GM12878 (cell line): ENCODE measurements around the gene UBASH3A.

Experiments
- ASH2L ChIP-seq: fragments of 300-600, 200-600 bp; sonication (generic); IDR thresholded peaks from 2 replicates; pipeline ENCODE4 v1.6.1; 2017; ENCODE audit warnings: low read depth, mild to moderate bottlenecking, borderline replicate concordance
- EZH2 ChIP-seq: IDR thresholded peaks from 2 replicates; pipeline ENCODE4 v1.6.1; 2012; ENCODE audit warnings: low read depth, mild to moderate bottlenecking, control low read depth, inconsistent platforms, low read length, borderline replicate concordance; ENCODE audit not compliant: control insufficient read depth
- ZSCAN29 ChIP-seq: fragments of 450-650 bp; IDR thresholded peaks from 2 replicates; pipeline ENCODE4 v1.6.1; 2017; ENCODE audit warnings: mild to moderate bottlenecking, moderate library complexity
- TF ChIP-seq, protein P1 (sequence below): fragments of 450-650 bp; IDR thresholded peaks from 2 replicates; pipeline ENCODE4 v1.6.1; 2014; ENCODE audit warnings: mild to moderate bottlenecking

DNA sequence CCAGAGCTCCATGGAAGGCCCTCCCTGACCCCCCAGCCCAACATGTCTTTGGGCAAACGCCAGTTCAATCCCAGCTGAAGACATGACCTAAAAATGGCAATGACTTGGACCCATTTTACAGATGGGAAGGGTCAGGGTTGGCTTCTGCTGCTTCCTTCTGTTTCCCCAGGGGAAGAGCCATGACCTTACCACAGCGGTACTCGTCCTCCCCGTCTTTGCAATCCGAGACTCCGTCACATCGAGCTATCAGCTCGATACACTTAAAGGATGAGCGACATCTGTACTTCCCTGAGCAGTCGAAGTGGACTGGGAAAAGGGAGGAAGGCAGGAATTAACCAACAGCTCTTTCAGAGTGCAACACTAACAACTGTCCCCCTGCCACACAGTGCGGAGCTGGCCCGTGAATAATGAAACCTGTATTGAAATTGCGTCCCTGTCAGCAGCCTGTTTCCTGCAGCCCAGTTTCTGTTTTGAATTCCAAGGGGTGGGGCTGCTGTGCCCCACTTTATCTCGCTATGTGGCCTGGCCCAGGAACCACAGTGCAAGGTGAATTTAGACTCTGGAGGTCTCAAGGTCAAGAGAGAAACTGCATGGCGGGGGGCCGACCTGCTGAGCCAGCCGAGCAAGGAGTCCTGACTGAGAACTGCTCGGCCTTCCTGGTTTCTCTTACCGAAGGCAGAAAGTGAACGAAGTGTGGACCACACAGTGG lies 14.8 kb upstream of the UBASH3A start:
- TF ChIP-seq, protein P1, sequence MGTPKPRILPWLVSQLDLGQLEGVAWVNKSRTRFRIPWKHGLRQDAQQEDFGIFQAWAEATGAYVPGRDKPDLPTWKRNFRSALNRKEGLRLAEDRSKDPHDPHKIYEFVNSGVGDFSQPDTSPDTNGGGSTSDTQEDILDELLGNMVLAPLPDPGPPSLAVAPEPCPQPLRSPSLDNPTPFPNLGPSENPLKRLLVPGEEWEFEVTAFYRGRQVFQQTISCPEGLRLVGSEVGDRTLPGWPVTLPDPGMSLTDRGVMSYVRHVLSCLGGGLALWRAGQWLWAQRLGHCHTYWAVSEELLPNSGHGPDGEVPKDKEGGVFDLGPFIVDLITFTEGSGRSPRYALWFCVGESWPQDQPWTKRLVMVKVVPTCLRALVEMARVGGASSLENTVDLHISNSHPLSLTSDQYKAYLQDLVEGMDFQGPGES = no peak
- TF ChIP-seq ZSCAN29 (no peak), ASH2L (no peak), EZH2 (no peak)
